ENCODE measurements around the gene DPPA2.

Gene DPPA2

DNA sequence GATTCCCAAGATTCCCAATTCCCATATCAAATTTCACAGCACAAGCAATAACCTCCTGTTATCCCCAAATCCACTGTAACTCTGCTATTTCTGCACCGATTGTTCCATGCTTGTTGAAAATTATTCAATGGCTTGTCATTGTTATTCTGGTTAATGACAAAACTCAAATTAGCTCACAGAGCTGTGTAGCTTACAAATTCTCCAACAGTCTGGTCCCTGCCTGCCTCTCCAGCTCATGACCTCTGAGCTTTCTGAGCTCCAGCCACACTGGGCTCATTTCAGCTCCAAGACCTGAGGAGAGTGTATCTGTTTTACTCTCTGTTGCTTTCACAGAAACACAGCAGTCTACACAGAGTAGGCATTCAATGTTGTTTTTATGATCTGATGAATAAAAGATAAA is 3.3 kb downstream of the DPPA2 start:
- DNase-seq = no peak

DNA sequence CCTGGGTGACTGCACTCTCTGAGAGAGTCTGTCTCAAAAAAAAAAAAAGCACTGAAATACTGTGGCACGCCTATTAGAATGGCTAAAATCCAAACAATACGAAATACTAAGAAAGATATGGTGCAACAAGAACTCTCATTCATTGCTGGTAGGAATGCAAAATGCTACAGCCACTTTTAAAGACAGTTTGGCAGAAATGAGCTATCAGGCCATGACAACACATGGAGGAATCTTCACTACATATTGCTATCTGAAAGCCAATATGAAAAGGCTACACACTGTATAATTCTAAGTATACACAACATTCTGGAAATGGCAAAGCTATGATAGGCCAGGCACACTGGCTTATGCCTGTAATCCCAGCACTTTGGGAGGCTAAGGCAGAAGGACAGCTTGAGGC is 18.8 kb downstream of the DPPA2 start:
- DNase-seq = no peak

DNA sequence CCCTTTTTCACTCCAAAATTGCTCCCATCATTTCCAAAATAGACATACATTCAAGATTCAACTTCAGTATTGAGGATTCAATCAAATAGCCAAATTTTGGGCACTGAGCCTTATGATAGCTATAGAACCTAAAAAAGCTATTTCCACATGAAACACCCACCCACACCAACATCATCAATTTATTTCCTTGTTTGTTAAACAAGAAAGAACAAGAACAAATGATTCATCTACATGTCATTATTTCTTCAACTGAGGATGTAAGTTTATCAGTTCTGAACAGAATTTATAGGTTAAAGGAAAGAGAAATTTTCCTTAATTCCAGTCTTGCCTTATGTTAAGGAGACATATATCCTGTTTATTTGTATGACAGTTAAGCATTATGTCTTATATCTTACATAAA is 32.2 kb downstream of the DPPA2 start:
- no peak for DNase-seq

- peak; percentile 8 for DNase-seq
Measured at GRCh38 chr3:109278546-109278945, 37.8 kb downstream of the DPPA2 start.

- peak; percentile 3 for DNase-seq
Measured at GRCh38 chr3:109278141-109278540, 38.2 kb downstream of the DPPA2 start.

DNA sequence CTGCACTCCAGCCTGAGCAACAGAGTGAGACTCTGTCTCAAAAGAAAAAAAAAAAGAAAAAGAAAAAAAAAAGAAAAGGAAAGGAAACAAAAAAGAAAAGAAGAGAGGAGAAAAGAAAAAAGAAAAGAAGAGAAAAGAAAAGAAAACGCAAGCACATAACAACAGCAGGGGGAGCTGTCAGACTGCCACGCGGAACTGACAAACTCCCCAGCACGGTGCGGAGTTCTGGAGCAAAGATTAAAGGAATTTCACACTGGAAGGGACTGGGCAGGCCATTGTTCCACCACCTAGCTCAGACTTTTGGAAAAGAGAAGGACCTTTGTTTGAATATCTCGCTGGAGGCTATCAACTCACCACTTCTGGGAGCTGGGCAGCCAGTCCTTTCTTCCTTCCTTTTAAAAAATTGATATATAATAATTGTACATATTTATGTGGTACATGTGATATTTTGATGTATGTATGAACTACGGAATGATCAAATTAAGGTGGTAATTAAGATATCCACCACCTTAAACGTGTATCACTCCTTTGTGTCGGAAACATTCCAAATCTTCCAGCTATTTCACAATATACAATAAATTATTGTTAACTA is 40.5 kb downstream of the DPPA2 start:
- peak; percentile 37 for DNase-seq

DNA sequence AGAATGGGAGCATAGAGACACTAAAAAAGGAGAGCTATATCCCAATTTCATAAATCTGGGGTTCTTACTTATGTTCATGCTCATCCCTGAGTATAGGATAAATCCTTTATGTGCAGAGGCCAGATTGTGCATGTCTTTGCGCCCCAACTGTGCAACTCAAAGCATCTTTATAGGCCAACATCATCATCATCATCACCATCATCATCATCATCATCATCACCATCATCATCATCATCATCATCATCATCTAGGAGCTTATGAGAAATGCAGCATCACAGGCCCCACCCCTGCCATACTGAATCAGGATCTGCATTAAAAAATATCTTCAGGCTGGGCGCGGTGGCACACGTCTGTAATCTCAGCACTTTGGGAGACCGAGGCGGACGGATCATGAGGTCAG is 45.5 kb downstream of the DPPA2 start:
- DNase-seq = no peak

- no peak for DNase-seq
Measured at GRCh38 chr3:109269577-109270275, 46.6 kb downstream of the DPPA2 start.

- DNase-seq = peak; percentile 8
Measured at GRCh38 chr3:109268181-109268580, 48.1 kb downstream of the DPPA2 start.

GRCh38 chr3:109265295-109265694 is 51.0 kb downstream of the DPPA2 start:
- peak; percentile 44 for DNase-seq

DNA sequence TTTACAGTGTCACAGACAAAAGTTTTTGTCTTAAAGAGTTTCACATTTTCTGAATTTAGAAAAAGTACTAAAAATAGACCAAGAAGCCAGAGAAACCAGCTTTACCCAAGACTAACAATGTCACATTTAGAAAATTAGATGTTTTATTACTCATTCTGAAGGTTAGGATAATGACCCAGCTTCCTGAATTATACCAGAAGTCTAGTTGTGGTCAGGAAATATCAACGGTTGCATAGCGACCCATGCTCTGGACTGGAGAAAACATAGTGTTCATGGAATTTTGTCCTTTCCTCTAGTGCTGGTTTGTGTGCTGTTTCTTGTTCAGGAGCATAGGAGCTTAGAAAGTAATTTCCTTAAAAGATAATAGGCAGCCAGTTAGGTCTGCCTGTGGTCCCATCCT is 59.0 kb downstream of the DPPA2 start:
- peak; percentile 82 for DNase-seq

- DNase-seq = no peak
Measured at GRCh38 chr3:109254770-109255169, 61.5 kb downstream of the DPPA2 start.

- DNase-seq = no peak
Measured at GRCh38 chr3:109252641-109253040, 63.7 kb downstream of the DPPA2 start.

All from fibroblast of skin of right biceps (primary cell).